CD14-positive monocyte (primary cell): Measurements from ENCODE around the gene PARD6B. TPM values are rescaled to one million over a fixed set of nuclear protein-coding genes. Genes with fewer than 3 reads are reported as not detected.

Experiments
- DNase-seq, 3 donors: peaks; one replicate each; pipeline ENCODE4 v3.0.0-alpha.2; 2011 to 2022
- H2AFZ ChIP-seq: 2 replicates; pipeline ENCODE4 v1.6.0; 2012; ENCODE audit warnings: mild to moderate bottlenecking, low read depth, low read length, inconsistent platforms; ENCODE audit not compliant: insufficient read depth, poor library complexity, severe bottlenecking
- H3K27ac ChIP-seq, 2 donors: 1 replicate in 1 of 2; 2 replicates in 1 of 2; pipeline ENCODE4 v1.5.1; 2012 to 2013; ENCODE audit warnings: low read length in 2 of 2, control low read depth in 1 of 2, inconsistent platforms in 1 of 2, low read depth in 1 of 2, mild to moderate bottlenecking in 1 of 2
- H3K27me3 ChIP-seq, 2 donors: one replicate each; pipeline versions ENCODE4 v1.6.0 to v1.6.1; 2011 to 2013; ENCODE audit warnings: low read length in 2 of 2; ENCODE audit not compliant: control insufficient read depth in 2 of 2, insufficient read depth in 2 of 2
- H3K36me3 ChIP-seq, 2 donors: replicated peaks in 1 of 2; 1 replicate in 1 of 2; 2 replicates in 1 of 2; pipeline versions ENCODE4 v1.5.1 to v1.6.1; 2012 to 2013; ENCODE audit warnings: low read length in 2 of 2, control low read depth in 1 of 2, inconsistent platforms in 1 of 2, mild to moderate bottlenecking in 1 of 2; ENCODE audit not compliant: insufficient read depth in 2 of 2, control insufficient read depth in 1 of 2
- H3K4me1 ChIP-seq, 2 donors: 1 replicate in 1 of 2; 2 replicates in 1 of 2; pipeline versions ENCODE4 v1.5.1 to v1.6.1; 2012 to 2013; ENCODE audit warnings: low read length in 2 of 2, control low read depth in 1 of 2, inconsistent platforms in 1 of 2, mild to moderate bottlenecking in 1 of 2, moderate library complexity in 1 of 2; ENCODE audit not compliant: insufficient read depth in 2 of 2, control insufficient read depth in 1 of 2
- H3K4me2 ChIP-seq: replicated peaks from 2 replicates; pipeline ENCODE3; 2012; ENCODE audit warnings: low read length, moderate library complexity, mild to moderate bottlenecking; ENCODE audit not compliant: poor library complexity, severe bottlenecking; ENCODE audit errors: extremely low read depth
- H3K4me3 ChIP-seq, 3 experiments: fragments of 200-600 bp in 1 of 3; sonication (generic) in 1 of 3; replicated peaks in 1 of 3; 1 replicate in 2 of 3; 2 replicates in 1 of 3; pipeline ENCODE4 v1.5.1; 2011 to 2013; ENCODE audit warnings: low read length in 3 of 3, mild to moderate bottlenecking in 3 of 3, control low read depth in 2 of 3, low read depth in 2 of 3, inconsistent platforms in 1 of 3, moderate library complexity in 1 of 3
- H3K79me2 ChIP-seq: 2 replicates; pipeline ENCODE4 v1.6.0; 2012; ENCODE audit warnings: mild to moderate bottlenecking, control low read depth, inconsistent platforms, low read length, moderate library complexity; ENCODE audit not compliant: insufficient read depth
- H3K9ac ChIP-seq: 2 replicates; pipeline ENCODE4 v1.6.0; 2017; ENCODE audit warnings: low read length, mild to moderate bottlenecking; ENCODE audit not compliant: insufficient read depth, poor library complexity, severe bottlenecking
- H3K9me3 ChIP-seq, 2 donors: replicated peaks in 1 of 2; 1 replicate in 1 of 2; 2 replicates in 1 of 2; pipeline versions ENCODE4 v1.5.1 to v1.6.1; 2012 to 2013; ENCODE audit warnings: low read length in 2 of 2, control low read depth in 1 of 2; ENCODE audit not compliant: control insufficient read depth in 1 of 2, insufficient read depth in 1 of 2
- H4K20me1 ChIP-seq: 2 replicates; pipeline ENCODE4 v1.6.0; 2012; ENCODE audit warnings: mild to moderate bottlenecking, low read length, control low read depth, moderate library complexity; ENCODE audit not compliant: insufficient read depth
- H3K27ac Mint-ChIP-seq, 7 donors: one replicate each; pipeline ENCODE4 v1.8.0; 2020; ENCODE audit warnings: mild to moderate bottlenecking in 7 of 7, mixed read lengths in 7 of 7, moderate library complexity in 6 of 7, inconsistent platforms in 2 of 7
- H3K27me3 Mint-ChIP-seq, 3 donors: one replicate each; pipeline ENCODE4 v1.8.0; 2021 to 2022; ENCODE audit warnings: low read depth in 3 of 3, mild to moderate bottlenecking in 3 of 3, mixed read lengths in 3 of 3, moderate library complexity in 3 of 3, inconsistent platforms in 1 of 3
- H3K36me3 Mint-ChIP-seq, 2 donors: one replicate each; pipeline ENCODE4 v1.8.0; 2020; ENCODE audit warnings: mixed read lengths in 2 of 2, inconsistent platforms in 1 of 2, mild to moderate bottlenecking in 1 of 2
- H3K4me1 Mint-ChIP-seq: one replicate; pipeline ENCODE4 v1.8.0; 2020; ENCODE audit warnings: mild to moderate bottlenecking, mixed read lengths
- H3K4me3 Mint-ChIP-seq, 2 donors: one replicate each; pipeline ENCODE4 v1.8.0; 2020; ENCODE audit warnings: mild to moderate bottlenecking in 2 of 2, mixed read lengths in 2 of 2, moderate library complexity in 1 of 2
- H3K9me3 Mint-ChIP-seq, 7 donors: one replicate each; pipeline ENCODE4 v1.8.0; 2020 to 2022; ENCODE audit warnings: mixed read lengths in 7 of 7, mild to moderate bottlenecking in 6 of 7, moderate library complexity in 6 of 7, inconsistent platforms in 2 of 7
- WGBS: methylation state at CpG from one replicate; pipeline ENCODE4 v1.1.5; 2013; ENCODE audit warnings: missing lambda C conversion rate; ENCODE audit not compliant: insufficient coverage; 5-methylcytosine and 5-hydroxymethylcytosine counted together
- intact Hi-C, 2 donors: fragments of 100-400 bp; cut with micrococcal nuclease; formaldehyde crosslinking; loops; one replicate each; pipeline versions ENCODE4 v1.15.0 to v1.15.1; 2023
- polyA minus RNA-seq: library from RNA; depleted of rRNA, polyadenylated mRNA; stranded (reverse); fragments of >200 nt; gene quantifications from 2 replicates; pipeline ENCODE4 v1.2.3, GENCODE V29; 2012
- polyA plus RNA-seq, 3 donors: library from polyadenylated mRNA; depleted of rRNA in 1 of 3; unstranded in 2 of 3; stranded (reverse) in 1 of 3; fragments of 300-500 nt in 2 of 3; fragments of >200 nt in 1 of 3; fragmentation: Illumina TruSeq in 2 of 3; gene quantifications; 1 replicate in 2 of 3; 2 replicates in 1 of 3; pipeline ENCODE4 v1.2.3, GENCODE V29; 2012 to 2021
- total RNA-seq, 12 experiments: library from RNA in 1 of 12; stranded (reverse) in 1 of 12; fragments of 120-200 nt in 1 of 12; gene quantifications; one replicate each; pipeline ENCODE4 v1.2.4 and lab custom pipeline; 2013 to 2026; ENCODE audit warnings: mixed read lengths in 6 of 12, inconsistent platforms in 1 of 12
- TF ChIP-seq, protein P1 (sequence below): fragments of 200-600 bp; IDR thresholded peaks from one replicate; pipeline ENCODE4 v1.8.0; 2022; ENCODE audit warnings: antibody characterized with exemption, mild to moderate bottlenecking

The PARD6B gene, protein sequence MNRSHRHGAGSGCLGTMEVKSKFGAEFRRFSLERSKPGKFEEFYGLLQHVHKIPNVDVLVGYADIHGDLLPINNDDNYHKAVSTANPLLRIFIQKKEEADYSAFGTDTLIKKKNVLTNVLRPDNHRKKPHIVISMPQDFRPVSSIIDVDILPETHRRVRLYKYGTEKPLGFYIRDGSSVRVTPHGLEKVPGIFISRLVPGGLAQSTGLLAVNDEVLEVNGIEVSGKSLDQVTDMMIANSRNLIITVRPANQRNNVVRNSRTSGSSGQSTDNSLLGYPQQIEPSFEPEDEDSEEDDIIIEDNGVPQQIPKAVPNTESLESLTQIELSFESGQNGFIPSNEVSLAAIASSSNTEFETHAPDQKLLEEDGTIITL
- 0.29 TPM for total RNA-seq (2013)
- under 1 TPM; 0.04 to 0.13 (median 0.13) TPM for polyA plus RNA-seq
- 0.08 and 0.14 TPM in 2 replicates for polyA minus RNA-seq
- total RNA-seq (lab: John Stamatoyannopoulos, UW): 0.41 to 2.1 (median 1.2) reads per million in 11 experiments

DNA sequence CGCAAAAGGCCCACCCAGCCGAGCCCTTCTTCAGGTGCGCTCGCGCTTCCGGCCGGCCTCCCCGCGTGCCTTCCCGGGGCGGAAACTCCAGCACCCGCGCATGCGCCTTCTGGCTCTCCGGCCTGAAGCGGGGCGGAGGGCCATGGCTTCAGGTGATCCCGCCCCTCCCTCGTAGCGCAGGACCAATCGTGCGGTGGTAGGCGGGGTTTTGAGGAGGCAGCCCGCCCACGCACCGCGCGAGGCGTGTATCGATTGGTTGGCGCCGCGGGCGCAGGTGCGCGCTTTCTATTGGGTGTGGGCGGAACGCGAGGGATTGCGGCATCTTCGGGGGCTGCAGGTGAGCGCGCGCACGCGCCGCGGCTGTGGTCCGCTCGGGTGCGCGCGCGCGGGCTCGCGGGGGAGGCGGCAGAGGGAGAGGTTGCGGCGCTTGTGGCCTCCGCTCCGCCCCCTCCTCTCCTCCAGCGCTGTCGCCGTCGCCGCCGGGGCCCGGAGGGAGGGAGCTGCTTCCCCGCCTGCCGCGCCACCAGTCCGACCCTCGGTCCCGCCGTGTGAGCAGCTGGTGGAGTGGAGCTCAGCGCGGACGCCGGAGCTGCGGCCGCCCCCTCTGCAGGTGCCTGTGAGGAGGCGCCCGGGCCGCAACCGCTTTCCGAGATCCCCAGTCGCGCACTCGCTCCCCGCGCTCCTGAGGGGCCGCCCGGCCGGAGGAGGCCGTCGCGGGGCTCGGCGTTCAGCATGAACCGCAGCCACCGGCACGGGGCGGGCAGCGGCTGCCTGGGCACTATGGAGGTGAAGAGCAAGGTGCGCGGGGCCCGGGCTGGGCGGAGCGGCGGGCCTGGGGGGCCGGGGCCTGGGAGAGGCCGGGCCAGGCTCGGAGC is at the start of gene PARD6B:
PARD6B (plus strand) TSS at position 526 of the 875 bp plus-strand sequence; CDS start at position 733, 207 bp downstream.
- Histone ChIP-seq H3K4me2 (peak within 1 kb of the TSS; percentile 93), H2AFZ (peak within 1 kb of the TSS; percentile 97), H3K9ac (peak within 1 kb of the TSS; percentile 64), H4K20me1 (no peaks in the 10 kb centered on the region), H3K36me3 (no peaks in the 10 kb centered on the region), H3K4me3 (peak within 1 kb of the TSS; percentile 53 to 92 (median 90)), H3K9me3 (no peaks in the 10 kb centered on the region), H3K27ac (no peak within 1 kb of the TSS), H3K79me2 (no peaks in the 10 kb centered on the region), H3K27me3 (peaks cover 8 to 9% of the 10 kb centered on the region in 2 donors), H3K4me1 (peaks cover 12 to 19% of the 10 kb centered on the region in 2 donors)
- TF ChIP-seq, protein P1, sequence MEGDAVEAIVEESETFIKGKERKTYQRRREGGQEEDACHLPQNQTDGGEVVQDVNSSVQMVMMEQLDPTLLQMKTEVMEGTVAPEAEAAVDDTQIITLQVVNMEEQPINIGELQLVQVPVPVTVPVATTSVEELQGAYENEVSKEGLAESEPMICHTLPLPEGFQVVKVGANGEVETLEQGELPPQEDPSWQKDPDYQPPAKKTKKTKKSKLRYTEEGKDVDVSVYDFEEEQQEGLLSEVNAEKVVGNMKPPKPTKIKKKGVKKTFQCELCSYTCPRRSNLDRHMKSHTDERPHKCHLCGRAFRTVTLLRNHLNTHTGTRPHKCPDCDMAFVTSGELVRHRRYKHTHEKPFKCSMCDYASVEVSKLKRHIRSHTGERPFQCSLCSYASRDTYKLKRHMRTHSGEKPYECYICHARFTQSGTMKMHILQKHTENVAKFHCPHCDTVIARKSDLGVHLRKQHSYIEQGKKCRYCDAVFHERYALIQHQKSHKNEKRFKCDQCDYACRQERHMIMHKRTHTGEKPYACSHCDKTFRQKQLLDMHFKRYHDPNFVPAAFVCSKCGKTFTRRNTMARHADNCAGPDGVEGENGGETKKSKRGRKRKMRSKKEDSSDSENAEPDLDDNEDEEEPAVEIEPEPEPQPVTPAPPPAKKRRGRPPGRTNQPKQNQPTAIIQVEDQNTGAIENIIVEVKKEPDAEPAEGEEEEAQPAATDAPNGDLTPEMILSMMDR: no peak
- peak within 1 kb of the TSS in 4 of 7 donors; percentile 13 to 68 (median 44) for H3K27ac Mint-ChIP-seq
- H3K9me3 Mint-ChIP-seq: peaks cover 0 to 3% (median 0%) of the 10 kb centered on the region in 7 donors
- DNase-seq: peak; percentile 86 to 92 (median 91)
- H3K36me3 Mint-ChIP-seq: no peaks in the 10 kb centered on the region
- intact Hi-C loops: no loop called here
- peaks cover 3 to 29% (median 11%) of the 10 kb centered on the region in 3 donors for H3K27me3 Mint-ChIP-seq
- H3K4me1 Mint-ChIP-seq: peaks cover 14% of the 10 kb centered on the region
- peak within 1 kb of the TSS; percentile 85 to 89 for H3K4me3 Mint-ChIP-seq
- WGBS: under 1% methylated on average over 114 of the region's 114 CpGs

- Mint-ChIP-seq H3K27me3 (peaks cover 4 to 9% (median 8%) of the 10 kb centered on the region in 3 donors), H3K4me3 (no peak overlapping the region), H3K4me1 (no peaks in the 10 kb centered on the region), H3K36me3 (no peaks in the 10 kb centered on the region), H3K27ac (no peak overlapping the region), H3K9me3 (peaks cover 0 to 6% (median 0%) of the 10 kb centered on the region in 7 donors)
- no peak overlapping the region for H3K27ac ChIP-seq
- DNase-seq: no peak
- no peaks in the 10 kb centered on the region for H3K79me2 ChIP-seq
- no peaks in the 10 kb centered on the region for H3K36me3 ChIP-seq
- intact Hi-C loops: no loop called here
- TF ChIP-seq, protein P1: no peak
- H3K4me1 ChIP-seq: no peaks in the 10 kb centered on the region
- no peak overlapping the region for H3K4me2 ChIP-seq
- no peaks in the 10 kb centered on the region for H3K27me3 ChIP-seq
- WGBS: 100% methylated on average over 3 of the region's 4 CpGs
- no peak overlapping the region for H3K4me3 ChIP-seq
- H3K9me3 ChIP-seq: no peaks in the 10 kb centered on the region
- no peak overlapping the region for H2AFZ ChIP-seq
- H3K9ac ChIP-seq: no peak overlapping the region
- H4K20me1 ChIP-seq: no peaks in the 10 kb centered on the region
These were observed 49.3 kb upstream of the PARD6B start for GRCh38 chr20:50682065-50682464.
